Ramos (cell line): ENCODE data around the gene FAM149B1.

Source experiments
- in situ Hi-C: fragments of 300-500 bp; cut with MboI; formaldehyde crosslinking; loops from one replicate; pipeline ENCODE4 v1.14.3; 2022; ENCODE audit warnings: low sequenced_read_pairs; ENCODE audit not compliant: unreplicated experiment

Gene FAM149B1

DNA sequence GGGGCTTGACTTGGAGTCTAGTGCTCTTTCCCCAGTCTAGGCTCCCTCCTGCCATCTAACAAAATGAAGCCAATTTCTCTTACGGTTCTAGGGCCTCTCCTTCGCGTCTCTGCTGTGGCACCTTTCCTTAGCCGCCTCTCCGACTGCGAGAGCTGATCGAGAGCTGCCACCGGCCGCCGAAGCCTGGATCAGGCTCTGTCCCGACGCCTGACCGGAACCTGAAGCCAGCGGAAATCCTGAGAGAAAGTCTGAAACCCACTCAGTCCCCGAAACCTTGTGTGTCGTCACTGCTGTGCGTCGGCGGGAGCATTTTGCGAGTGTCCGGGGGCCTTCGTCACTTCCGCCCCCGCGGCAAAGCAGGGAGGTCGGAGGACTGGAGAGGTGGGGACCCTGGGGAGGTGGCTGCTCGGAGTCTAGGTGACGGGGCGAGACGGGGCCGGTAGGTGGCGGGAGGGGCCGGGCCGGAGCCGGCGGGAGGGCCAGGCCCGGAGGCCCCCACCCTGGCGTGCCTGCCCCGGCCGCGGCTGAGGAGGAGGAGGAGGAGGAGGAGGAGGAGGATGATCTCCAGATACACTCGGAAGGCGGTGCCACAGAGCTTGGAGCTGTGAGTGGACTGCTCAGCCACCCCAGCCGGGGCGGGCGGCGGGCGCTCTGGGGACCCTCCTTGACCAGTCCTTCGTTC, at the start of gene FAM149B1, which contains the start of gene ECD:
TSS of gene FAM149B1 (plus strand) at position 337 of the 682 bp plus-strand sequence. CDS start at position 558, 221 bp downstream.
TSS of gene ECD (minus strand) at position 226 of the 682 bp plus-strand sequence. CDS start 4,071 bp downstream, outside the sequence.
- in situ Hi-C loops = loop anchor here (25.0 kb wide), 1 partner anchor 806 kb away; the partner anchor contains the start of gene DNAJB12

DNA sequence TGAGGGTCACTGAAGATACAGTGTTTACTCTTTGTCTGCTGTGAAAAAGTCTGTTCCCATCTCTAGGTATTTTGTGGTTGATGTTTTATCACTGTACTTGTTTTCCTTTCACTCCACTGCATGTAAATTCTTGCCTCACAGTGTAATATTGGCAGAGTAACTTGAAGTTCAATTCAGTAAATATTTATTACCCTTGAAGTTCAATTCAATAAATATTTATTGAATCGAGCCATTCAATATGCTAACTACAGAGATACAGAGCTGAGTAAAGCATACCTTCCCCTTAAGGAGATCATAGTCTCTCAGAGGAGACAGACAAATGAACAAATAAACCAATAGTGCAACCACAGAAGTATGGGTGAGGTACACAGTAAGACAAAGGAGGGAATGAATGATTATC, 48.5 kb upstream of the FAM149B1 start:
- in situ Hi-C loops = no loop called here

DNA sequence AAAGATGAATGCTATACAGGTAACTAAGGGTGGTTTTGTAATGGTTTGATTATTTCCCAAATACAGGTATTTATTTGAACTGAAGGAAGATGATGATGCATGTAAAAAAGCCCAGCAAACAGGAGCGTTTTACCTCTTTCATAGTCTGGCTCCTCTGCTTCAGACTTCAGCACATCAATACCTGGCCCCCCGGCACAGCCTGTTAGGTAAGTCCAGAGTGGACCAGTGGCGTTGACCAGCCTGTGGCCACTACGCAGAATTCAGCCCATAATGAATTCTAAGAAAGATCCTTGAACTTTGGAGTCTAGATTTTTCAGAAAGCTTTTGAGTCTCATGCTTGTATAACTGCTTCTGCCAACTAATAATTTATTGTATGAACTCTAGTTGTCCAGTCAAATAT, 48.0 kb upstream of the FAM149B1 start:
- in situ Hi-C loops = no loop called here

DNA sequence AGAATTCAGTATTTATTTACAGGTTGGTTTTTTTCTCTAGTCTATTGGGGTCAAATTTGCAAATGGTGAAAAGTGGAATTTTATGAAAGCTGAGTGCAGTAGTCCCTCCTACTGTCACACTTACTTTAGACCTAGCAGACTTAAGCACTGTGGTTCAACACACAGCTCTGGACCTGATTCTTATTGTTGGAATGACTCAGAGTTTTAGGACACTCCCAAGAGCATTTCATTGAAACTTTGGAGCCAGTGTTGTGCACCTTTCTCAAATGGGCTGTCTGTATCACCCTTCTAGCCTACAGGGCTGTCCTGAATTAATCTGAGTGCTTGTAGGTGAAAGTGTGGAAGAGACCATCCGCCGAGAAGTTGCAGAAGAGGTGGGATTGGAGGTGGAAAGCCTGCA, 41.6 kb upstream of the FAM149B1 start:
- in situ Hi-C loops = no loop called here

DNA sequence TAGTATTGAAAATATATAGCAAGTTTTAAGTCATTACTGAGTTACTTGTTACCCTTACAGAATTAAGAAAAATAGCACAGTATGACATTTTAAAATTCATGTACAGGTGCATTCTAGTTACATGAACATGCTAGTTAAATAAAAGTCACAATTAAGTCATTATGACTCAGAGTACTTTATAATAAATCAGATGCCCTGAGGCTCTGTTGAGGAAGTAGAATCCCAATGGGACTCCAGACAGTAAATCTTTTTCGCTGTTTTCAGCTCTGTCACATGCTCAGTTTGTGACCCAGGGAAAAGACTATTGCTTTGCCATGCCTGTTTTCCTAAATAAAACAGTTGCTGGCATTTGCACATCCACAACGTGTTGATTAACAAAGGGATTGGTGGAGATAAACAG, 36.6 kb upstream of the FAM149B1 start:
- in situ Hi-C loops = no loop called here

DNA sequence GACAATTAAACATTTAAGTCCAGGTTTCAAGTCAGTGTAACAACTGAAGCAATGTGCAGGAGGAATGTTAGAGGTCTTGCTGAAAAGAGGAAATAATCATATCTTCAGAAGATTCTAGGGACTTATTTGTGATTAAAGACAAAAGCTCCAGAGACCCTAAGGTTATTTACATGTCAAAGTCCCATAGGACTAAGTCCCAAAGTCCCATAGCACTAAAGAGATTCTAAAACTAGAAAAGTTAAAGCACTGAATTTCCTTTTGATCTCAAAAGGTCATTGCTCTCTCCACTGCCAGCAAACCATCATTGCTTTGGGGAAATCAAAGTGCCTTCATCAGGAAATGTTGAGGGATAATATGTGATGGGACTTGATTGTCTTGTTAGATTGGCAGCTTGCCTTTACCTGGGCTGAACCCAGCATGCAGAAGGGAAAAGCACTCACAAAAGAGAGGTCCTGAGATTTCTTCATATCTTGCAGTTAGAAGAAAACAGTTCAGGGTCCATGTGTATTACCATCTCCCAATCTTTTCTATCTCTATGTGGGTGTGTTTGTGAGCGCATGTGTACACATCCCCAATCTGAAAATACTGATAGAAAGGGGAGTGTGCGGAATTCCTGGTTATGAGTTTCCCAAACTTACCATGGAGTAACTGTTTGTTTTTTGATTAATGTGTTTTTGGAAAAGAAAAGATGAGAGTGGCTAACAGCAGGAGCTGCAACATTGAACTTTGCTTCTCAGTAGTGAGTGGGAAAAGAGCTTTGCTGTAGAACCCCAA, 35.8 kb upstream of the FAM149B1 start:
- in situ Hi-C loops = no loop called here

DNA sequence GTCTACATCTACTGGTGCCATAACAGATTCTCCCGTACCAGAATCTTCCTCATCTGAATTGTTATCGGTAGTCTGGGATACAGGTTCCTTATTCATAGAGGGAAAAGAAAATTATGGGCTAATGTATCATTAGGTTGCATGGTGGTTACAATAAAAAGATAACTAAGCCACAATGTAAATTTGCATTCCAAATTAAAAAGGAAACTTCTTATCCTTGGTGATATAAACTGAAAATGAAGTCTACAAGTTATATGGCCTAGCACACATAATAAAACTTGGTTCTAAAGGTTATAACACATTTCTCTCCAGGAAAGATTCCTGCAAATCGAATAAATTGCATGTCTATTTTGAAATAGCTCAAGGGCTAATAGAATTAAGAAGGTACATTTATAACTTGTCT, 33.2 kb upstream of the FAM149B1 start:
- in situ Hi-C loops = no loop called here

DNA sequence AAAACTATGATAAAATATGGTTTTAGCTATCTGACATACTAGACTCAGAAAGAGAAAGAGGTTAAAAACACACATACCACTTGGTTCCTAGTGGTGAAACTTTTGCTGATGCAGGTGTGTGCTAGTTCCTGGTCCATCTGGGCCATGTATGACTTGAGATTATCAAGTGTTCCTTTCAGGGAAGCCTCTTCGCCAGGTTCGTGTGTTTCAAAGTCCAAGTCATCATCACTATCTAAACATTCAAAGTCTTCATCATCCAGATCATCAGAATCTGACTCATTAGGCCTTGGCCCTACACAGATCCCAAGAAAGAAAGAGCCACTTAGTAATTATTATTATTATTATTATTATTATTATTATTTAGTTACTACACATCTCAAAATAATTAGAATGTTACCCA, 31.3 kb upstream of the FAM149B1 start:
- in situ Hi-C loops = no loop called here

DNA sequence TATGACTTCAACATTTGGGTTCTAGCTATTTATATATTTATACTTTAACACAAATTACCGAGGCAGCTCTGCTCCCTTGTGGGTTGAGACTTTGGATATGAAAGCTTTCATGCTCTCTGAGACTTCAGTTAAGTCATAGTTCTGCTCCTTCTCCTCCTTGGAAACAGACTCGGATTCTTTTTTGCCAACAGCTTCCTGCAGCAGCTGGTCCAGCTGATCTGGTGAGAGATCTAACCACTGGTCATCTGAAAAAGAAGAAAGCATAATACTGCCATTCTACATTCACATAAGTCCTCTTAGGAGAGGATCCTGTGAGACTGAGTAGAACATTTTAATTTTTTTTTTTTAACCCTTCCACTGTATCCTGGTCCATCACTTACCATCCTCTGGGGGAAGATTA, 28.7 kb upstream of the FAM149B1 start:
- in situ Hi-C loops = no loop called here

DNA sequence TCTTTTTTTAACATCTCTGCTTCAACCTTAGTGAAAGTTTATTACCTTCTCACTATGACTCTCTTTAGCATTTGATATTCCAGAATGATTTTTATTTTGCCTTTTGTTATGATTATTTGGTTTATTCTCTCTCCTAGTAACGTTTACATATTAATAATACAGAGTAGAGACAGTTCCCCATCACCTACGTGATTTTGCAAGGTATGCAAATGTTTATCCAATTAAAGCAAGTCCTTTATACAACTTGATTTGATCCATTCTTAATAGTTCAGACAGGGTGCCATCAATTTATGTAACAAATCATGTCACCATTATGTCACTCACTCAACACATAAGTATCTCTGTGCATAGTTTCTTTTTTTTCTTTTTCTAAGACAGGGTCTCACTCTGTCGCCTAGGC, 26.3 kb upstream of the FAM149B1 start:
- in situ Hi-C loops = no loop called here

DNA sequence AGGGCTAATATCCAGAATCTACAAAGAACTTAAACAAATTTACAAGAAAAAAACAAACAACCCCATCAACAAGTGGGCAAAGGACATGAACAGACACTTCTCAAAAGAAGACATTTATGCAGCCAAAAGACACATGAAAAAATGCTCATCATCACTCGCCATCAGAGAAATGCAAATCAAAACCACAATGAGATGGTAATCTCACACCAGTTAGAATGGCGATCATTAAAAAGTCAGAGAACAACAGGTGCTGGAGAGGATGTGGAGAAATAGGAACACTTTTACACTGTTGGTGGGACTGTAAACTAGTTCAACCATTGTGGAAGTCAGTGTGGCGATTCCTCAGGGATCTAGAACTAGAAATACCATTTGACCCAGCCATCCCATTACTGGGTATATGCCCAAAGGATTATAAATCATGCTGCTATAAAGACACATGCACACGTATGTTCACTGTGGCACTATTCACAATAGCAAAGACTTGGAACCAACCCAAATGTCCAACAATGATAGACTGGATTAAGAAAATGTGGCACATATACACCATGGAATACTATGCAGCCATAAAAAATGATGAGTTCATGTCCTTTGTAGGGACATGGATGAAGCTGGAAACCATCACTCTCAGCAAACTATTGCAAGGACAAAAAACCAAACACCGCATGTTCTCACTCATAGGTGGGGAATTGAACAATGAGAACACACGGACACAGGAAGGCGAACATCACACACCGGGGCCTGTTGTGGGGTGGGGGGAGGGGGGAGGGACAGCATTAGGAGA, 17.1 kb upstream of the FAM149B1 start:
- in situ Hi-C loops = loop anchor here (25.0 kb wide), 1 partner anchor 789 kb away; the partner anchor contains the start of gene DNAJB12

DNA sequence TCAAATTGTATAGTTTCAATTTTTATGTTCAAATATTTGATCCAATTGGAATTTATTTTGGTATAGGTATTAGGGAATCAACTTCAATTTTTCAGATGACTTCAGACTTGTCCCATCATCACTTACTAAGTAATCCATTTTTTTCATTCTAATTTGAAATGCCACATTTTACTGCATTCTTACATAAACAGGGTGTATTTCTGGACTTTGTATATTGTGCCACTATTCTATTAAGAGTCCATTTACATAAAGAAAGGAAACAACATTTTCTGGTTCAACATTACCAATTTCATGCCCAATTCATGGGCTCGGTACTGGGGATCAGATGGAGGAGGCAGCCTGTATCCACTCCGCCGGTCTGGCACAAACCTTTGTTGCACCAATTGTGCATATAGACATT, 15.9 kb upstream of the FAM149B1 start:
- in situ Hi-C loops = loop anchor here (25.0 kb wide), 1 partner anchor 790 kb away; the partner anchor contains the start of gene DNAJB12

DNA sequence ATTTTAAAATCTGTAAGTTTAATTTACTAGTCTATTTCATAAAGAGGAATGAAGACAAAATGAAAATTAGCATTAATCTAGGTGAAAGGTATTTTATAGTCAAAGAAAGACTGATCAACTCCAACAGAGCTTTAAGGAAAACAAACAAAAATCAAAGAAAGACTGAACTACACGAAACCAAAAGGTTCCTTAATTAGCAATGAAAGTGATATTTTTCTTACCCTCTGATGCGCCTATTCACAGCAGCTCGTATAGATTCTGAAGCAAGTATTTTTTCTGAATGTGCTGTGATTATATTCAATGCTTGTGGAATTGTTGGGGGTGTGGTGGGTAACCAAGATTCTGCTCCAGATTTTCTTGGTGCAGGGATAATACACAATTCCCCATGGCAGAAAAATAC, 11.9 kb upstream of the FAM149B1 start:
- in situ Hi-C loops = loop anchor here (25.0 kb wide), 1 partner anchor 794 kb away; the partner anchor contains the start of gene DNAJB12

DNA sequence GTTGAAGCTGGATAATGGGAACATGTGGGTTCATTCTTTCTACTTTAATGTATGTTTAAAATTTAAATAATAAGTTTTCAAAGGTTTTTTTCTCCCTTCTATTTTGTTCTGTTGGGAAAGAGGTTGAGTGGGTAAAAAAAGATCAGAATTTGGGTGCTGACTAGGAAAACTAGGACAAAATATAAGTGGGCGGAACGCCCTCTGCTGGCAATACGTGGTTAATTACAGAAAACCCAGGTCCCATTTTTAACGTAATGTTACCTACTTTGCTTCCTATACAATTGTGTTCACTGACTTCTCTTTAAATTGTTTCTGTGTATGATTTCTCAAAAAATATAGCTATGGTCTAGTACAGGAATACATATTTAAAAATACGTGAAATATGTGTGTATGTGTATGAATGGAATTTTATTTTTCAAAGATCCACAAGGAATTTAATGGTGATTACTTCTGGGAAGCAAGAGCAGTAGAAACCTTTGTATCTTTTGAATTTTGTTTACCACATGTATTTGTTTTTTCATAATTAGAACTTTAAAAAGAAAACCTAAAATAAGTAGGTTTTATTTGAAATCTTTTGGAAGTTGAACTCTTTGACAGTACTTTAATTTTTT, 8.8 kb upstream of the FAM149B1 start:
- in situ Hi-C loops = loop anchor here (25.0 kb wide), 1 partner anchor 797 kb away; the partner anchor contains the start of gene DNAJB12

DNA sequence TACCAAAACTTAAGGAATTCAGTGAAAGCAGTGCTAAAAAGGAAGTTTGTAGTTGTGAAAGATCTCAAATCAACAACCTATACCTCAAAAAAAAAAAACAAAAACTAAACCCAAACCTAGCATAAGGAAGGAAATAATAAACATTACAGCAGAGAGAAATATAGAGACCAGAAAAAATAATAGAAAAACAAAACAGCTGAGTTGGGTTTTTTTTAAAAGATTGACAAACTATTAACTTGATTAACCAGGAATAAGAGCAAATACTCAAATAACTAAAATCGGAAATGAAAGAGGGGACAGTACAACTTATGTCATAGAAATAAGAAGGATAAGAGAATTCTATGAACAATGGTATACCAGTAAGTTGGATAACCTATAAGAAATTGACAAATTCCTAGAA, 6.8 kb upstream of the FAM149B1 start:
- in situ Hi-C loops = loop anchor here (25.0 kb wide), 1 partner anchor 799 kb away; the partner anchor contains the start of gene DNAJB12

DNA sequence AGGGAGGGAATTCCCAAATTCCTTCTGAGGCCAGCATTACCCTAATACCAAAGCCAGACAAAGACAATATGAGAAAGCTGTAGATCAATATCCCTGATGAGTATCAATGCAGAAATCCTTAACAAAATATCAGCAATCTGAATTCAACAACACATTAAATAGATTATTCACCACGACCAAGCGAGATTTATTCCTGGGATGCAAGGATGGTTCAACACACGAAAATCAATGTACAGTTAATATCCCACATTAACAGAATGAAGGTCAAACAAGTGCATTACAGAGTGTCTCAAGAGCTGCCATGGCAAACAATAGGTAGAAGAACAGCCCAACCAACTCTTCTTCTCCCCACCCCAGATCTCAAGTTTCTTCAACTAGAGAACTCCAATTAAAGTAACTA, 6.3 kb upstream of the FAM149B1 start:
- in situ Hi-C loops = loop anchor here (25.0 kb wide), 1 partner anchor 799 kb away; the partner anchor contains the start of gene DNAJB12

DNA sequence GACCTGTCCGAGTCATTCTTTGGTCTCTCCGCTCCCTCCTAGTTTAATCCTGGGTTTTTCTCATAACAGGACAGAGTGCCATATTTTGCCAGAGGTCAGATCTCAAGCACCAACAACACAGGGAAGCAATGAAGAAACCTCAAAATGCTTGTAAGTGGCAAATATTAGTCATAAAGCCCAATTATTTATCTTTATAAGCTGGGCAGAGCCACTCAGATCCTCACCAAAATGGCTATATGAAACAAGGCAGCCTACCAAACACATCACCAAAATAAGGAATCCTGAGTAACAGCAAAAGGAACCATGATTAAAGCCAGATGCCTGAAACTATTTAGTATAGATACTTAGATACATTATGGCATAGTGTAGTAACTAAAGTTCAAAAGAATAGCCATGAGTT, 4.8 kb upstream of the FAM149B1 start:
- in situ Hi-C loops = loop anchor here (25.0 kb wide), 1 partner anchor 801 kb away; the partner anchor contains the start of gene DNAJB12

DNA sequence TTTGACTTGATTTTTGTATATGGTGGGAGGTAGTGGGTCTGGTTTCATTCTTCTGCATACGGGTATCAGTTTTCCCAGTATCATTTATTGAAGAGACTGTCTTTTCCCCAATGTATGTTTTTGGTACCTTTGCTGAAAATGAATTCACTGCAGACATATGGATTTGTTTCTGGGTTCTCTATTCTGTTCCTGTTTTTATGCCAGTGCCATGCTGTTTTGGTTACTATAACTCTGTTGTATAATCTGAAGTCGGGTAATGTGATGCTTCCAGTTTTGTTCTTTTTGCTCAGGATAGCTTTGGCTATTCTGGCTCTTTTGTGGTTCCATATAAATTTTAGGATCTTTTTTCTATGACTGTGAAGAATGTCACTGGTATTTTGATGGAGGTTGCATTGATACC, 947 bp upstream of the FAM149B1 start:
- in situ Hi-C loops = loop anchor here (25.0 kb wide), 1 partner anchor 805 kb away; the partner anchor contains the start of gene DNAJB12

DNA sequence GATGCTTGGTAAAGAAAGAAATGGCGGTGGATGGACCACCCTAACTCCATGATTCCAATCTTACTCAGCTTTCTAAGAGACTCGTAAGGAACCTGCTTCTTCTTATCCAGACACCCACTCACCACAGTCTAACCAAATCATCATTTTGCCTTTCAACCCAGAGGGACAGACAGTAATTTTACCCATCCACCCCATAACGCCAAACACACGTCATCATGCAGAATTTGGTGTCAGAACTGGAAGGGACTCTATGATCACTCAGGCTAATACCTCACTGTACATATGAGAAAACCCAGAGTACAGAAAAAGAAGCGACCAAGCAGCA, 499 bp upstream of the FAM149B1 start:
- in situ Hi-C loops = loop anchor here (25.0 kb wide), 1 partner anchor 805 kb away; the partner anchor contains the start of gene DNAJB12

DNA sequence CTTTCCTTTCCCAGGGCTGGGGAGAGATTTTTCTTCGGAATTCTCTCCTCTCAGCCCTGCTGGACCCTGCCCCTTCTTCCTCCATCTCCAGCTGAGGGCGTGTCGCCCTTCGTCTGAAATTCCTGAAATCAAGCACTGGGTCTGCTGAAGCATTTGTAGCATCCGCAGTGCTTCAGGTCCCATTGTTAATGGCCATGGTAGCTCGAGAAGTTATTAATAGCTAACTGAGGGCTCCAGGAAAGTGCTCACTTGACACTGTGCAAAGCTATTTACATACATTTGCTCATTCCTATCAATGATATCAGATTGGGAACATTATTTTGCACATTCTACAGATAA, 515 bp downstream of the FAM149B1 start:
- in situ Hi-C loops = loop anchor here (25.0 kb wide), 1 partner anchor 806 kb away; the partner anchor contains the start of gene DNAJB12
